GM23338 (cell line): ENCODE data around the gene KCNMA1. TPM values are rescaled to one million over a fixed set of nuclear protein-coding genes. Genes with fewer than 3 reads are reported as not detected.

ENCODE experiments used
- ATAC-seq: fragments of 200-7000 bp; cut with Tn5 transposase; 3 replicates; pipeline ENCODE4 v1.9.1; 2020
- DNase-seq: peaks from one replicate; pipeline ENCODE4 v3.0.0-alpha.2; 2015; ENCODE audit warnings: low spot score
- H2AFZ ChIP-seq: fragments of 200-600 bp; sonication (generic); 2 replicates; pipeline ENCODE4 v1.8.0; 2016; ENCODE audit warnings: antibody characterized with exemption, mild to moderate bottlenecking, moderate library complexity
- H3F3A ChIP-seq: fragments of 200-600 bp; sonication (generic); replicated peaks from 2 replicates; pipeline ENCODE4 v1.8.0; 2017; ENCODE audit warnings: antibody characterized with exemption, mixed run types, low read depth
- H3K27ac ChIP-seq: fragments of 200-600 bp; sonication (generic); 2 replicates; pipeline ENCODE4 v1.6.1; 2016; ENCODE audit warnings: low read depth
- H3K27me3 ChIP-seq: fragments of 200-600 bp; sonication (generic); 2 replicates; pipeline ENCODE4 v1.8.0; 2016; ENCODE audit warnings: mild to moderate bottlenecking, mixed run types, moderate library complexity; ENCODE audit not compliant: insufficient read depth
- H3K36me3 ChIP-seq: fragments of 200-600 bp; sonication (generic); 2 replicates; pipeline ENCODE4 v1.8.0; 2016; ENCODE audit warnings: mild to moderate bottlenecking; ENCODE audit not compliant: insufficient read depth
- H3K4me1 ChIP-seq: fragments of 200-600 bp; sonication (generic); 2 replicates; pipeline ENCODE4 v1.8.0; 2016; ENCODE audit warnings: mild to moderate bottlenecking, moderate library complexity; ENCODE audit not compliant: insufficient read depth
- H3K4me2 ChIP-seq: fragments of 200-600 bp; sonication (generic); 2 replicates; pipeline ENCODE4 v1.7.1; 2017; ENCODE audit warnings: mixed run types
- H3K4me3 ChIP-seq: fragments of 200-600 bp; sonication (generic); 2 replicates; pipeline ENCODE4 v1.6.1; 2016; ENCODE audit warnings: mixed run types
- H3K79me2 ChIP-seq: fragments of 200-600 bp; sonication (generic); replicated peaks from 2 replicates; pipeline ENCODE4 v1.8.0; 2017; ENCODE audit warnings: mild to moderate bottlenecking; ENCODE audit not compliant: insufficient read depth
- H3K9me2 ChIP-seq: fragments of 200-600 bp; sonication (generic); 2 replicates; pipeline ENCODE4 v1.8.0; 2017; ENCODE audit not compliant: insufficient read depth
- H4K20me1 ChIP-seq: fragments of 200-600 bp; sonication (generic); replicated peaks from 2 replicates; pipeline ENCODE4 v1.8.0; 2017; ENCODE audit warnings: mild to moderate bottlenecking; ENCODE audit not compliant: insufficient read depth
- H3K27ac Mint-ChIP-seq: 2 replicates; pipeline ENCODE4 v1.8.0; 2020; ENCODE audit warnings: inconsistent platforms, mild to moderate bottlenecking, moderate library complexity, mixed read lengths
- H3K27me3 Mint-ChIP-seq: 3 replicates; pipeline ENCODE4 v1.8.0; 2022; ENCODE audit warnings: low read depth, mild to moderate bottlenecking, moderate library complexity, mixed read lengths, inconsistent platforms; ENCODE audit not compliant: insufficient read depth, poor library complexity
- H3K36me3 Mint-ChIP-seq: 3 replicates; pipeline ENCODE4 v1.8.0; 2021; ENCODE audit warnings: low read depth, mild to moderate bottlenecking, inconsistent platforms, moderate library complexity, mixed read lengths
- H3K4me1 Mint-ChIP-seq: 3 replicates; pipeline ENCODE4 v1.8.0; 2020; ENCODE audit warnings: mild to moderate bottlenecking, inconsistent platforms, mixed read lengths
- H3K4me3 Mint-ChIP-seq: 3 replicates; pipeline ENCODE4 v1.8.0; 2021; ENCODE audit warnings: moderate library complexity, mild to moderate bottlenecking, inconsistent platforms, mixed read lengths
- H3K9me3 Mint-ChIP-seq: 3 replicates; pipeline ENCODE4 v1.8.0; 2020; ENCODE audit warnings: moderate library complexity, mild to moderate bottlenecking, inconsistent platforms, mixed read lengths
- CREB1 ChIP-seq: fragments of 250-450 bp; sonication (Bioruptor Pico); IDR thresholded peaks from 2 replicates; pipeline ENCODE4 v1.5.0; 2020; ENCODE audit warnings: low read depth, mild to moderate bottlenecking, moderate library complexity
- EZH2 ChIP-seq: fragments of 200-600 bp; sonication (generic); IDR thresholded peaks from one replicate; pipeline ENCODE4 v1.8.0; 2017; ENCODE audit warnings: antibody characterized with exemption, mild to moderate bottlenecking, low read depth; ENCODE audit not compliant: unreplicated experiment
- EZH2phosphoT487 ChIP-seq: fragments of 200-600 bp; sonication (generic); IDR thresholded peaks from one replicate; pipeline ENCODE4 v1.8.1; 2018; ENCODE audit warnings: antibody characterized with exemption; ENCODE audit not compliant: unreplicated experiment
- JUNB ChIP-seq: IDR thresholded peaks from one replicate; pipeline ENCODE4 v1.6.1; 2016; ENCODE audit warnings: antibody characterized with exemption; ENCODE audit not compliant: unreplicated experiment
- NANOG ChIP-seq: IDR thresholded peaks from 2 replicates; pipeline ENCODE4 v1.6.1; 2016; ENCODE audit warnings: antibody characterized with exemption, borderline replicate concordance
- POLR2AphosphoS5 ChIP-seq: IDR thresholded peaks from 2 replicates; pipeline ENCODE4 v1.6.1; 2016; ENCODE audit warnings: antibody characterized with exemption, low read depth
- STAT1 ChIP-seq: IDR thresholded peaks from one replicate; pipeline ENCODE4 v1.6.1; 2016; ENCODE audit warnings: antibody characterized with exemption; ENCODE audit not compliant: unreplicated experiment
- ZNF114 ChIP-seq: fragments of 250-450 bp; sonication (Bioruptor Pico); IDR thresholded peaks from 2 replicates; pipeline ENCODE4 v1.5.0; 2020; ENCODE audit warnings: mild to moderate bottlenecking, moderate library complexity
- ZNF331 ChIP-seq: fragments of 250-450 bp; sonication (Bioruptor Pico); IDR thresholded peaks from 2 replicates; pipeline ENCODE4 v1.5.0; 2020; ENCODE audit warnings: low read depth, mild to moderate bottlenecking, moderate library complexity
- polyA plus RNA-seq: library from polyadenylated mRNA; unstranded; fragments of >200 nt; fragmentation: Nextera tagmentation; extraction: Ambion mirVana; gene quantifications from 2 replicates; pipeline ENCODE4 v1.2.1, GENCODE V29; 2016
- total RNA-seq: library from RNA; depleted of rRNA; stranded (reverse); fragments of >200 nt; shearing (Covaris generic); gene quantifications from 2 replicates; pipeline ENCODE4 v1.2.3, GENCODE V29; 2014
- TF ChIP-seq, protein P1 (sequence below): IDR thresholded peaks from one replicate; pipeline ENCODE4 v1.6.1; 2018; ENCODE audit warnings: antibody characterized with exemption; ENCODE audit not compliant: unreplicated experiment
- TF ChIP-seq, protein P2 (sequence below), 2 experiments: fragments of 200-600 bp in 1 of 2; sonication (generic) in 1 of 2; conservative IDR thresholded peaks; 2 replicates each; pipeline versions ENCODE4 v1.5.1 to v1.6.1; 2016 to 2017; ENCODE audit warnings: antibody characterized with exemption in 2 of 2, low read depth in 2 of 2, mild to moderate bottlenecking in 2 of 2, moderate library complexity in 1 of 2

KCNMA1 gene
- total and polyA plus RNA-seq, 2 experiments from 2014 or later: 8.2 to 9.0 TPM

DNA sequence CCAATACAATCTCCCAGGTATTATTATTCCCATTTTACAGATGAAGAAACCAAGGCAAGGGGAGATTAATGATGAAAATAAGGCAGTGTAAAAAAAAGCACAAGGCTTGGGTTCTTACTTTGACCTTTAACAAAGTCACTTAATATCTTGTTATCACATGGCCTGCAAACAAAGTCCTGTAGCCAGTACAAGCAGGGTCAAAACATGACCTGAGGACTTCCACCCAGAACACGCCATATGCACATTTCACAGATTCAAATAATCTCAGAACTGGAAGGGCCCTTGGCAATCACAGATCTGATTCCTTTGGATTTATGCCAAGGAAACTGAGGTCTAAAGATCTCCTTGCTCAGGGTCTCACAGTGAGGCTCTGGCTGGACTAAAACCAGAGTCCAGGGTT is 162.1 kb downstream of the KCNMA1 start (continued):
- TF ChIP-seq, protein P1, sequence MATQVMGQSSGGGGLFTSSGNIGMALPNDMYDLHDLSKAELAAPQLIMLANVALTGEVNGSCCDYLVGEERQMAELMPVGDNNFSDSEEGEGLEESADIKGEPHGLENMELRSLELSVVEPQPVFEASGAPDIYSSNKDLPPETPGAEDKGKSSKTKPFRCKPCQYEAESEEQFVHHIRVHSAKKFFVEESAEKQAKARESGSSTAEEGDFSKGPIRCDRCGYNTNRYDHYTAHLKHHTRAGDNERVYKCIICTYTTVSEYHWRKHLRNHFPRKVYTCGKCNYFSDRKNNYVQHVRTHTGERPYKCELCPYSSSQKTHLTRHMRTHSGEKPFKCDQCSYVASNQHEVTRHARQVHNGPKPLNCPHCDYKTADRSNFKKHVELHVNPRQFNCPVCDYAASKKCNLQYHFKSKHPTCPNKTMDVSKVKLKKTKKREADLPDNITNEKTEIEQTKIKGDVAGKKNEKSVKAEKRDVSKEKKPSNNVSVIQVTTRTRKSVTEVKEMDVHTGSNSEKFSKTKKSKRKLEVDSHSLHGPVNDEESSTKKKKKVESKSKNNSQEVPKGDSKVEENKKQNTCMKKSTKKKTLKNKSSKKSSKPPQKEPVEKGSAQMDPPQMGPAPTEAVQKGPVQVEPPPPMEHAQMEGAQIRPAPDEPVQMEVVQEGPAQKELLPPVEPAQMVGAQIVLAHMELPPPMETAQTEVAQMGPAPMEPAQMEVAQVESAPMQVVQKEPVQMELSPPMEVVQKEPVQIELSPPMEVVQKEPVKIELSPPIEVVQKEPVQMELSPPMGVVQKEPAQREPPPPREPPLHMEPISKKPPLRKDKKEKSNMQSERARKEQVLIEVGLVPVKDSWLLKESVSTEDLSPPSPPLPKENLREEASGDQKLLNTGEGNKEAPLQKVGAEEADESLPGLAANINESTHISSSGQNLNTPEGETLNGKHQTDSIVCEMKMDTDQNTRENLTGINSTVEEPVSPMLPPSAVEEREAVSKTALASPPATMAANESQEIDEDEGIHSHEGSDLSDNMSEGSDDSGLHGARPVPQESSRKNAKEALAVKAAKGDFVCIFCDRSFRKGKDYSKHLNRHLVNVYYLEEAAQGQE: no peak
- TF ChIP-seq JUNB (no peak), NANOG (no peak), EZH2phosphoT487 (no peak), POLR2AphosphoS5 (no peak), ZNF114 (CRISPR knock-in tag) (no peak)

DNA sequence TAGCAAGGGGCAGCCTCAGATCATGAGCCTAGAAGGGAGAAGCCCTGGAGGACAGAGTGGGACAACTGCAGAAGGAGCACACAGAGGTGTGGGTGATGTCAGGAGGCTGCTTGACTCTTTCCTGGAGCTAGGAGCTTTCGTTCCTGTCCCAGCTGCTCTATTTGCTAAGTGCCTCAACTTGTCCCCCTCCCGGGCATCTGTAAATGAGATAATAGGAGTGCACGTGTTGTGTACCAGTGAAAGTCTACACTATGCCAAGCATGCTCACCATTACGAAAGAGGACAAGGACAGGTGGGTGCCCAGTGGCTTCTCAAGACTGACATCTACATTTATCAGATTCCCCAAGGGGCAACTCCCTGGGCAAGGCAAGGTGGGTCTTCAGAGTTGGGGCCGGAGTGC is 162.7 kb downstream of the KCNMA1 start:
- H3K4me1 ChIP-seq: no peaks in the 10 kb centered on the region
- ATAC-seq (no peak), DNase-seq (no peak)
- no peaks in the 10 kb centered on the region for H3K36me3 ChIP-seq
- H3K4me3 ChIP-seq: no peak overlapping the region
- no peaks in the 10 kb centered on the region for H3K27me3 ChIP-seq
- no peaks in the 10 kb centered on the region for H3K79me2 ChIP-seq
- Mint-ChIP-seq H3K4me3 (no peak overlapping the region), H3K36me3 (no peaks in the 10 kb centered on the region), H3K4me1 (peaks cover 5% of the 10 kb centered on the region), H3K9me3 (no peaks in the 10 kb centered on the region), H3K27me3 (no peaks in the 10 kb centered on the region), H3K27ac (no peak overlapping the region)
- no peak overlapping the region for H2AFZ ChIP-seq
- peaks cover 9% of the 10 kb centered on the region for H3F3A ChIP-seq
- H3K9me2 ChIP-seq: peaks cover 11% of the 10 kb centered on the region; the same call in 1 of the 2 replicates
- H3K27ac ChIP-seq: no peak overlapping the region
- no peaks in the 10 kb centered on the region for H4K20me1 ChIP-seq
- H3K4me2 ChIP-seq: no peak overlapping the region
- TF ChIP-seq ZNF114 (CRISPR knock-in tag): no peak
- TF ChIP-seq ZNF331: no peak
- no peak for TF ChIP-seq JUNB
- no peak for TF ChIP-seq EZH2phosphoT487
- no peak for TF ChIP-seq CREB1 (CRISPR knock-in tag)
- TF ChIP-seq POLR2AphosphoS5: no peak
- no peak for TF ChIP-seq EZH2
- TF ChIP-seq, protein P1: no peak
- no peak for TF ChIP-seq STAT1
- TF ChIP-seq, protein P2, sequence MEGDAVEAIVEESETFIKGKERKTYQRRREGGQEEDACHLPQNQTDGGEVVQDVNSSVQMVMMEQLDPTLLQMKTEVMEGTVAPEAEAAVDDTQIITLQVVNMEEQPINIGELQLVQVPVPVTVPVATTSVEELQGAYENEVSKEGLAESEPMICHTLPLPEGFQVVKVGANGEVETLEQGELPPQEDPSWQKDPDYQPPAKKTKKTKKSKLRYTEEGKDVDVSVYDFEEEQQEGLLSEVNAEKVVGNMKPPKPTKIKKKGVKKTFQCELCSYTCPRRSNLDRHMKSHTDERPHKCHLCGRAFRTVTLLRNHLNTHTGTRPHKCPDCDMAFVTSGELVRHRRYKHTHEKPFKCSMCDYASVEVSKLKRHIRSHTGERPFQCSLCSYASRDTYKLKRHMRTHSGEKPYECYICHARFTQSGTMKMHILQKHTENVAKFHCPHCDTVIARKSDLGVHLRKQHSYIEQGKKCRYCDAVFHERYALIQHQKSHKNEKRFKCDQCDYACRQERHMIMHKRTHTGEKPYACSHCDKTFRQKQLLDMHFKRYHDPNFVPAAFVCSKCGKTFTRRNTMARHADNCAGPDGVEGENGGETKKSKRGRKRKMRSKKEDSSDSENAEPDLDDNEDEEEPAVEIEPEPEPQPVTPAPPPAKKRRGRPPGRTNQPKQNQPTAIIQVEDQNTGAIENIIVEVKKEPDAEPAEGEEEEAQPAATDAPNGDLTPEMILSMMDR (conservative IDR thresholded peaks at IDR 0.05; ENCODE audit: low read depth in 2 of 2): no peak
- TF ChIP-seq NANOG: no peak
